ENCODE measurements around the gene TEAD2.

TEAD2 gene

DNA sequence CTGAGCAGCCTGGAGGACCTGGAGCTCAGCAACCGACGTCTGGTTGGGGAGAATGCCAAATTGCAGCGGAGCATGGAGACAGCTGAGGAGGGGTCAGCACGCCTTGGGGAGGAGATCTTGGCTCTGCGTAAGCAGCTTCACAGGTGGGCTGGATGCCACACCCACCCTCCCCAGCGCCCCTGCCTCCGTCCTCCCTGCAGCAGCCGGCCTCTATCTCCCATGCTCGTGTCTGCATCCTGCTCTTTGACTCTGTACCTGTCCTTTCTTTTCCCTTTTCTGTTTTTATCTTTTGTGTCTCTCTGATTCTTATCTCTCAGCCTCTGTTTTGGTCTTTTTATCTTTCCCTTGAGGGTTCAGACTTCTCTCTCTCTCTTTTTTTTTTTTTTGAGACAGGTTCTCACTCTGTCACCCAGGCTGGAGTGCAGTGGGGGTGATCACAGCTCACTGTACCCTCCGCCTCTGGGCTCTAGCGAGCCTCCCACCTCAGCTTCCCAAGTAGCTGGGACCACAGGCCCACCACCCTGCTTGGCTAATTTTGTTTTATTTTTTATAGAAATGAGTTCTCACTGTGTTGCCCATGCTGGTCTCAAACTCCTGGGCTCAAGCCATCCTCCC, 35.9 kb upstream of the TEAD2 start:
- no peak for TF ChIP-seq EZH2 (IDR thresholded peaks at IDR 0.05; ENCODE audit: borderline replicate concordance, low read length)
- TF ChIP-seq, protein P1, sequence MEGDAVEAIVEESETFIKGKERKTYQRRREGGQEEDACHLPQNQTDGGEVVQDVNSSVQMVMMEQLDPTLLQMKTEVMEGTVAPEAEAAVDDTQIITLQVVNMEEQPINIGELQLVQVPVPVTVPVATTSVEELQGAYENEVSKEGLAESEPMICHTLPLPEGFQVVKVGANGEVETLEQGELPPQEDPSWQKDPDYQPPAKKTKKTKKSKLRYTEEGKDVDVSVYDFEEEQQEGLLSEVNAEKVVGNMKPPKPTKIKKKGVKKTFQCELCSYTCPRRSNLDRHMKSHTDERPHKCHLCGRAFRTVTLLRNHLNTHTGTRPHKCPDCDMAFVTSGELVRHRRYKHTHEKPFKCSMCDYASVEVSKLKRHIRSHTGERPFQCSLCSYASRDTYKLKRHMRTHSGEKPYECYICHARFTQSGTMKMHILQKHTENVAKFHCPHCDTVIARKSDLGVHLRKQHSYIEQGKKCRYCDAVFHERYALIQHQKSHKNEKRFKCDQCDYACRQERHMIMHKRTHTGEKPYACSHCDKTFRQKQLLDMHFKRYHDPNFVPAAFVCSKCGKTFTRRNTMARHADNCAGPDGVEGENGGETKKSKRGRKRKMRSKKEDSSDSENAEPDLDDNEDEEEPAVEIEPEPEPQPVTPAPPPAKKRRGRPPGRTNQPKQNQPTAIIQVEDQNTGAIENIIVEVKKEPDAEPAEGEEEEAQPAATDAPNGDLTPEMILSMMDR (IDR thresholded peaks at IDR 0.05; ENCODE audit: low read length), result no peak
- H3K9ac ChIP-seq (ENCODE audit: low read length), result no peak overlapping the region
- no peaks in the 10 kb centered on the region for H3K36me3 ChIP-seq (ENCODE audit: insufficient read depth, low read length)
- no peak overlapping the region for H3K27ac ChIP-seq (ENCODE audit: low read depth, low read length, poor library complexity, severe bottlenecking)
- no peaks in the 10 kb centered on the region for H4K20me1 ChIP-seq (ENCODE audit: insufficient read depth, low read length)
- no peaks in the 10 kb centered on the region for H3K79me2 ChIP-seq (ENCODE audit: insufficient read depth, low read length)
- no peak overlapping the region for H3K4me3 ChIP-seq (ENCODE audit: low read depth, low read length, poor library complexity, severe bottlenecking)
- no peaks in the 10 kb centered on the region for H3K9me2 ChIP-seq (ENCODE audit: low read depth, low read length)
- no peak overlapping the region for H2AFZ ChIP-seq (ENCODE audit: low read length)
- no peaks in the 10 kb centered on the region for H3K27me3 ChIP-seq (ENCODE audit: insufficient read depth, low read length)
- H3K4me1 ChIP-seq (ENCODE audit: insufficient read depth, low read length, severe bottlenecking), result peaks cover 6% of the 10 kb centered on the region
- no peaks in the 10 kb centered on the region for H3K9me3 ChIP-seq (ENCODE audit: low read length)
- H3K4me2 ChIP-seq (ENCODE audit: low read length), result no peak overlapping the region
- no peaks in the 10 kb centered on the region for H3F3A ChIP-seq (ENCODE audit: insufficient read depth, low read length)

GRCh38 chr19:49396738-49397505, 34.7 kb upstream of the TEAD2 start:
- no peaks in the 10 kb centered on the region for H3F3A ChIP-seq (ENCODE audit: insufficient read depth, low read length)
- H3K27ac ChIP-seq (ENCODE audit: low read depth, low read length, poor library complexity, severe bottlenecking), result no peak overlapping the region
- no peak overlapping the region for H3K9ac ChIP-seq (ENCODE audit: low read length)
- no peak overlapping the region for H2AFZ ChIP-seq (ENCODE audit: low read length)
- H3K4me1 ChIP-seq (ENCODE audit: insufficient read depth, low read length, severe bottlenecking), result peaks cover 3% of the 10 kb centered on the region
- no peak overlapping the region for H3K4me3 ChIP-seq (ENCODE audit: low read depth, low read length, poor library complexity, severe bottlenecking)
- no peaks in the 10 kb centered on the region for H3K36me3 ChIP-seq (ENCODE audit: insufficient read depth, low read length)
- H3K4me2 ChIP-seq (ENCODE audit: low read length), result no peak overlapping the region
- TF ChIP-seq, protein P1 (IDR thresholded peaks at IDR 0.05; ENCODE audit: low read length), result no peak
- TF ChIP-seq EZH2 (IDR thresholded peaks at IDR 0.05; ENCODE audit: borderline replicate concordance, low read length), result no peak
- H4K20me1 ChIP-seq (ENCODE audit: insufficient read depth, low read length), result no peaks in the 10 kb centered on the region
- H3K9me3 ChIP-seq (ENCODE audit: low read length), result no peaks in the 10 kb centered on the region
- H3K79me2 ChIP-seq (ENCODE audit: insufficient read depth, low read length), result no peaks in the 10 kb centered on the region
- H3K27me3 ChIP-seq (ENCODE audit: insufficient read depth, low read length), result no peaks in the 10 kb centered on the region
- H3K9me2 ChIP-seq (ENCODE audit: low read depth, low read length), result no peaks in the 10 kb centered on the region

- TF ChIP-seq, protein P1 (IDR thresholded peaks at IDR 0.05; ENCODE audit: low read length), result no peak
- Histone ChIP-seq H3F3A (ENCODE audit: insufficient read depth, low read length) (peaks cover under 1% of the 10 kb centered on the region), H3K79me2 (ENCODE audit: insufficient read depth, low read length) (no peaks in the 10 kb centered on the region), H3K9ac (ENCODE audit: low read length) (no peak overlapping the region), H2AFZ (ENCODE audit: low read length) (no peak overlapping the region), H3K9me3 (ENCODE audit: low read length) (no peaks in the 10 kb centered on the region), H3K27ac (ENCODE audit: low read depth, low read length, poor library complexity, severe bottlenecking) (no peak overlapping the region), H3K4me1 (ENCODE audit: insufficient read depth, low read length, severe bottlenecking) (peaks cover 14% of the 10 kb centered on the region), H3K4me2 (ENCODE audit: low read length) (no peak overlapping the region), H3K36me3 (ENCODE audit: insufficient read depth, low read length) (no peaks in the 10 kb centered on the region), H4K20me1 (ENCODE audit: insufficient read depth, low read length) (no peaks in the 10 kb centered on the region), H3K27me3 (ENCODE audit: insufficient read depth, low read length) (no peaks in the 10 kb centered on the region), H3K4me3 (ENCODE audit: low read depth, low read length, poor library complexity, severe bottlenecking) (no peak overlapping the region), H3K9me2 (ENCODE audit: low read depth, low read length) (no peaks in the 10 kb centered on the region)
These were observed 33.6 kb upstream of the TEAD2 start for GRCh38 chr19:49395581-49396407.
